SU-DHL-6 (cell line): ENCODE measurements around the gene MPZL2.
A peak's percentile ranks its signal among the peaks of the same experiment; 100 is the strongest.

Experiments used
- H2AFZ ChIP-seq: fragments of 200-600 bp; sonication (generic); 2 replicates; pipeline ENCODE4 v1.6.1; 2014; ENCODE audit warnings: low read depth, mild to moderate bottlenecking, moderate library complexity, mixed read lengths, antibody characterized with exemption, low read length; ENCODE audit not compliant: severe bottlenecking
- H3F3A ChIP-seq: fragments of 200-600 bp; shearing (Covaris generic); 2 replicates; pipeline ENCODE4 v1.6.0; 2016; ENCODE audit warnings: antibody characterized with exemption, mild to moderate bottlenecking; ENCODE audit not compliant: insufficient read depth
- H3K27ac ChIP-seq: fragments of 200-600 bp; sonication (generic); 2 replicates; pipeline ENCODE4 v1.5.1; 2016; ENCODE audit warnings: low read depth, mild to moderate bottlenecking, low read length, moderate library complexity, mixed read lengths
- H3K27me3 ChIP-seq: fragments of 200-600 bp; sonication (generic), shearing (Covaris generic); 2 replicates; pipeline ENCODE4 v1.6.0; 2014; ENCODE audit warnings: mild to moderate bottlenecking, low read length
- H3K36me3 ChIP-seq: fragments of 200-600 bp; sonication (generic); 2 replicates; pipeline ENCODE4 v1.6.1; 2014; ENCODE audit warnings: mild to moderate bottlenecking, low read length, mixed read lengths
- H3K4me2 ChIP-seq: fragments of 300-600, 200-600 bp; shearing (Covaris generic), sonication (generic); 2 replicates; pipeline ENCODE4 v1.6.0; 2014; ENCODE audit warnings: low read length, low read depth, mild to moderate bottlenecking; ENCODE audit not compliant: poor library complexity, severe bottlenecking
- H3K4me3 ChIP-seq: fragments of 200-600 bp; sonication (generic); 2 replicates; pipeline ENCODE4 v1.5.1; 2014; ENCODE audit warnings: antibody characterized with exemption, low read length, mild to moderate bottlenecking, mixed read lengths; ENCODE audit not compliant: insufficient read depth, poor library complexity, severe bottlenecking
- H3K79me2 ChIP-seq: fragments of 200-600 bp; sonication (generic); 2 replicates; pipeline ENCODE4 v1.6.1; 2014; ENCODE audit warnings: mild to moderate bottlenecking, low read length, moderate library complexity; ENCODE audit not compliant: insufficient read depth
- H3K9ac ChIP-seq: fragments of 200-600 bp; sonication (generic); 2 replicates; pipeline ENCODE4 v1.7.0; 2014; ENCODE audit warnings: mild to moderate bottlenecking, low read length
- H3K9me2 ChIP-seq: fragments of 200-600 bp; sonication (generic); replicated peaks from 2 replicates; pipeline ENCODE4 v1.6.1; 2014; ENCODE audit warnings: low read length; ENCODE audit not compliant: insufficient read depth
- H3K9me3 ChIP-seq: fragments of 200-600 bp; sonication (generic); 2 replicates; pipeline ENCODE4 v1.6.1; 2014; ENCODE audit warnings: low read length, mixed read lengths; ENCODE audit not compliant: insufficient read depth
- H4K20me1 ChIP-seq: fragments of 200-600 bp; sonication (generic); 2 replicates; pipeline ENCODE4 v1.6.1; 2014; ENCODE audit warnings: low read depth, mild to moderate bottlenecking, antibody characterized with exemption, low read length, moderate library complexity, mixed read lengths
- EZH2phosphoT487 ChIP-seq: fragments of 200-600 bp; sonication (generic), shearing (Covaris generic); conservative IDR thresholded peaks from 2 replicates; pipeline ENCODE4 v1.6.1; 2018; ENCODE audit warnings: mild to moderate bottlenecking, antibody characterized with exemption, low read length, moderate library complexity, mixed read lengths
- TF ChIP-seq, protein P1 (sequence below): fragments of 200-600 bp; sonication (generic); IDR thresholded peaks from one replicate; pipeline ENCODE4 v1.5.1; 2017; ENCODE audit warnings: antibody characterized with exemption, mild to moderate bottlenecking, low read length, moderate library complexity; ENCODE audit not compliant: insufficient read depth, poor library complexity, severe bottlenecking

MPZL2 gene

DNA sequence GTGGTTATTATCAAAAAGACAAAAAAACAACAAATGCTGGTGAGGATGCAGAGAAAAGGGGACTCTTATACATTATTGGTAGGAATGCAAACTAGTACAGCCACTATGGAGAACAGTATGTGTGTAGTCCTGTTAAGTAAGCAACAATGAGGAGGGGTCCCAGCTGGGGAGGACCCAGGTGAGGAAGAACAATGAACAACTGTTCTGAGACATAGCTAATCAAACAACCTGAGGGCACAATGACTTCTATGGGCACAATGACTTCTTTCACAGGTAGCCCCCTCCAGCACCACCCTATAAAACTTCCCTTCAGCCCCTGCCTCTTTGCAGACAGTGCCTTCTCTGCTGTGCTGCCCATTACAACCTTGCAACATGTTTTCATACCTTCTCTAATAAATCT, 44.9 kb downstream of the MPZL2 start:
- Histone ChIP-seq H3K4me2 (no peak overlapping the region), H3K9ac (no peak overlapping the region)
- TF ChIP-seq, protein P1, sequence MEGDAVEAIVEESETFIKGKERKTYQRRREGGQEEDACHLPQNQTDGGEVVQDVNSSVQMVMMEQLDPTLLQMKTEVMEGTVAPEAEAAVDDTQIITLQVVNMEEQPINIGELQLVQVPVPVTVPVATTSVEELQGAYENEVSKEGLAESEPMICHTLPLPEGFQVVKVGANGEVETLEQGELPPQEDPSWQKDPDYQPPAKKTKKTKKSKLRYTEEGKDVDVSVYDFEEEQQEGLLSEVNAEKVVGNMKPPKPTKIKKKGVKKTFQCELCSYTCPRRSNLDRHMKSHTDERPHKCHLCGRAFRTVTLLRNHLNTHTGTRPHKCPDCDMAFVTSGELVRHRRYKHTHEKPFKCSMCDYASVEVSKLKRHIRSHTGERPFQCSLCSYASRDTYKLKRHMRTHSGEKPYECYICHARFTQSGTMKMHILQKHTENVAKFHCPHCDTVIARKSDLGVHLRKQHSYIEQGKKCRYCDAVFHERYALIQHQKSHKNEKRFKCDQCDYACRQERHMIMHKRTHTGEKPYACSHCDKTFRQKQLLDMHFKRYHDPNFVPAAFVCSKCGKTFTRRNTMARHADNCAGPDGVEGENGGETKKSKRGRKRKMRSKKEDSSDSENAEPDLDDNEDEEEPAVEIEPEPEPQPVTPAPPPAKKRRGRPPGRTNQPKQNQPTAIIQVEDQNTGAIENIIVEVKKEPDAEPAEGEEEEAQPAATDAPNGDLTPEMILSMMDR: no peak
- TF ChIP-seq EZH2phosphoT487: no peak

DNA sequence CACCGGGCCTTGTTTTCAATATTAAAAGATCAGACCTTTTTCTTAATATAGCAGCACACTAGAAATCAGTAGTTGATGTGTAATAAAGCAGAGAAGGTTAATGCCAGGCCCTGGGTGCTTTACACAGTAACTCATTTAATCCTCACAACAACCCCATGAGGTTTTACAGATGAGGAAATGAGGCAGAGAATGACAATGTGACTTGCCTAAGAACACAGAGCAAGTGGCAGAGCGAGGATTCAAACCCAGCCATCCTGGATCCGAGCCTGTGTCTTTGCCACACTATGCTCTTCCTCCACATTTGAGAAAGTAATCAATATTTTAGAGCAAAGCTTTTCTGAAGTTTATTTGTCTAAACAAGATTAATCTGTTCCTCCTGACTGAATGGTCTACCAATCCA, 46.5 kb downstream of the MPZL2 start:
- H4K20me1 ChIP-seq: no peaks in the 10 kb centered on the region
- no peak overlapping the region for H2AFZ ChIP-seq
- H3K9me3 ChIP-seq: no peaks in the 10 kb centered on the region
- no peak overlapping the region for H3K4me2 ChIP-seq
- H3K4me3 ChIP-seq: no peak overlapping the region
- no peaks in the 10 kb centered on the region for H3K27me3 ChIP-seq
- no peak overlapping the region for H3K9ac ChIP-seq
- no peaks in the 10 kb centered on the region for H3F3A ChIP-seq
- no peaks in the 10 kb centered on the region for H3K36me3 ChIP-seq
- H3K79me2 ChIP-seq: no peaks in the 10 kb centered on the region
- TF ChIP-seq EZH2phosphoT487: no peak
- TF ChIP-seq, protein P1: no peak
- no peak overlapping the region for H3K27ac ChIP-seq
- no peaks in the 10 kb centered on the region for H3K9me2 ChIP-seq

More for the DNA sequence above, 44.9 kb downstream of the MPZL2 start:
- Histone ChIP-seq H3K27me3 (no peaks in the 10 kb centered on the region), H3K4me3 (no peak overlapping the region), H3F3A (no peaks in the 10 kb centered on the region), H3K9me2 (no peaks in the 10 kb centered on the region), H4K20me1 (no peaks in the 10 kb centered on the region), H3K27ac (no peak overlapping the region), H2AFZ (no peak overlapping the region), H3K79me2 (no peaks in the 10 kb centered on the region), H3K36me3 (no peaks in the 10 kb centered on the region), H3K9me3 (no peaks in the 10 kb centered on the region)

DNA sequence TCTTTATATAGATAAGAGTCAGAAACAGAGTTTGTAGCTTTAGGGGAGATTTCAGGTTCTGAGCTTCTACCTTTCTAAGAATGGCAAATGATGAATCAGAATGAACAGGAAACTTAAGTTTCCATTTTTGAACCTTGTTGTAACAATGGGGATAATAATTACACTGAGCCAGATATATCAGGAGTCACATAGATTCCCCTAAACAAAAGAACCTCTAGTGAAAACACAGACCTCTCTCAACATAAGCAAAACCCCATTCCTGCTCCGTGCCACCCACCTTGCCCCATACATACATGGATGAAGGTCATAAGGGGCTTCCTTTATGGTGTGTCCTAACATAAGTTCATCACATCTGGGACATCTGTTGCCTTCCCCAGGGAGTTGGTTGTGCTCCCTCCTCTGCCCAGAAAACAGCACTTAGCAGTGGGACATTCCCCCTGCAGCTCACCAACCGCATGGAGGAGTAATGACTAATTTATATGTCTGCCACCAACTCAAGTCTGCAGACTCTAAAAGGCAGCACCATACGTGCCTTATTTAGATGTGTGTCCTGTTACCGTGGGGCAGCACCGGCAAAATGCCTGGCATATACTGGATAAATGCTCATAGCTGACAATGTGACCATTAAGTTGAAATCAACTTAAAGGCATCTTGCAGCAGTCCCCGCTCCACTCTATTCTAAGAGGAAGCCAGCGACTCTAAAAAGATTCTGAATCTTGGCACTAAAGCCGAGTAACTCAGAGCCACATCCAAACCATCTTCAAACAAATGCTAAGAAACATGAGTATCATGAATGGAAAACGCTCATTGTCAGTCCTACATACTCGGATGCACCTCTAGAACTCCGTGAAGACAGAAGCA, 47.2 kb downstream of the MPZL2 start:
- H3K79me2 ChIP-seq: no peaks in the 10 kb centered on the region
- H3K4me3 ChIP-seq: no peak overlapping the region
- H3K9me2 ChIP-seq: no peaks in the 10 kb centered on the region
- peak overlapping the region; percentile 19 for H3K4me2 ChIP-seq
- no peaks in the 10 kb centered on the region for H4K20me1 ChIP-seq
- H3K9me3 ChIP-seq: no peaks in the 10 kb centered on the region
- no peak overlapping the region for H2AFZ ChIP-seq
- no peak overlapping the region for H3K9ac ChIP-seq
- no peak overlapping the region for H3K27ac ChIP-seq
- no peaks in the 10 kb centered on the region for H3K27me3 ChIP-seq
- H3F3A ChIP-seq: no peaks in the 10 kb centered on the region
- TF ChIP-seq, protein P1: no peak
- no peak for TF ChIP-seq EZH2phosphoT487
- H3K36me3 ChIP-seq: no peaks in the 10 kb centered on the region
